ENCODE results near the gene DAPK1. TPM values are rescaled to one million over a fixed set of nuclear protein-coding genes. Genes with fewer than 3 reads are reported as not detected.

DAPK1 gene
- total RNA-seq, 1 donor, result 8.6 TPM

GRCh38 chr9:87572719-87573118 lies 75.1 kb downstream of the DAPK1 start:
- no peak for TF ChIP-seq CTCF (IDR thresholded peaks at IDR 0.05; ENCODE audit: insufficient read depth, low read depth, low read length)
- H3K4me3 ChIP-seq (ENCODE audit: low read depth, low read length), result no peak overlapping the region
- no peak for DNase-seq (ENCODE audit: low read depth)

DNA sequence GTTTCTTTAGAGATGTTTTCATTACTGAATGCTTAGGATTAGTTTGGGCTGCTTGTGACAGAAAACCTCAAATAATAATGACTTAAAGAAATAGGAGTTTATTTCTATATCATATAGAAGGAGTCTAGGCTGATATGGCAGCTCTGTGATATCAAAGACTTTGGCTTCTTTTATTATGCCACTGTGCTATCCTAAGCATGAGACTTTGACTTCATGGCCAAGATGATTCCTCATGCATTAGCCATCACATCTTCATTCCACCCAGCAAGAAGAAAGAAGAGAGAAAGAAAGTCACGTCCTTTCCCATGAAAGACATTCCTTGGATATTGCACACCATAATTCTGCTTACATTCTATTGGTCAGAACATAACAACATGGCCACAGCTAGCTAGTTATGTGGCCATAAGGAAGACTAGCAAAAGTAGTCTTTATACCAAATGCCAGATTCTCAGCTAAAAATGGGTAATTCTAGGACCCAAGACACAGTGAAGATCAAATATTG lies 76.2 kb downstream of the DAPK1 start:
- H3K4me3 ChIP-seq (ENCODE audit: low read depth, low read length), result no peak overlapping the region
- TF ChIP-seq CTCF (IDR thresholded peaks at IDR 0.05; ENCODE audit: insufficient read depth, low read depth, low read length), result no peak

DNA sequence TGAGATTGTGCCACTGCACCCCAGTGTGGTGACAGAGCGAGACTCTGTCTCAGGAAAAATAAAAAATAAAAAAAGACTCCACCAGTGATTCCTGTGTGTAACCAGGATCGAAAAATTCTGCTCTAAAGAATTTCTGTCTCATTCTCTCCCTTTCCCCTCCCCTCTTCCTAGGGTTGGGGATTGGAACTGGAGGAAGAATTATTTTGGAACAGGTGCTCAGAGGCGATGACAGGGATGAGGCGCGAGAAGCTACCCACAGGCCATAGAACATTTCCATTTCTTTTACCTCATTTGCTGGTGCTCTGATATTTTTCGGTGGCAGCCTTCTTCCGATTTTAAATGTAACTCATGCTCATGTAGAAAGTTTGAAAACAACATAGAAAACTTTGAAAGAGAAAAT lies 80.1 kb downstream of the DAPK1 start:
- TF ChIP-seq CTCF (IDR thresholded peaks at IDR 0.05; ENCODE audit: insufficient read depth, low read depth, low read length), result no peak
- no peak overlapping the region for H3K4me3 ChIP-seq (ENCODE audit: low read depth, low read length)
- DNase-seq (ENCODE audit: low read depth), result no peak

More for the DNA sequence above, 76.2 kb downstream of the DAPK1 start:
- DNase-seq (ENCODE audit: low read depth), result no peak

DNA sequence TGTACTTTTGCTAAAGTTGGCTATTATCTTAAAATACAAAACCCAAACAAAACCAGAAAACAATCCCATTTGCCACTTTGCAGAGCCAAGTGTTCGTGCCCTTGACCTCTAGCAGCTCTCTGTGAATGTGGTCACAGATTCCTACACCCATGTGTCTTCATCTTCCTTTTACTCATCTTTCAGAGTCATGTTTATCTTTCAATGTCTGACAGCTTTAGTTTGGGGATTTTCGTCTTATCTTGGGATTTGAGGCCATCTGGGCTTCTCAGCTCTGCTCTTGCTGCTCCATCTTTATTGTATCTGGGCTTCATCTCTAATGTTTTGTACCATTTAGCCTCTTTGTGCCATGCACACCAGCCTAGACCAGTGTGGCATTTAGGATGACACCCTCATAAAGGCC lies 81.0 kb downstream of the DAPK1 start:
- no peak for TF ChIP-seq CTCF (IDR thresholded peaks at IDR 0.05; ENCODE audit: insufficient read depth, low read depth, low read length)
- peak; percentile 88 for DNase-seq (ENCODE audit: low read depth)
- no peak overlapping the region for H3K4me3 ChIP-seq (ENCODE audit: low read depth, low read length)

- DNase-seq (ENCODE audit: low read depth), result no peak
- no peak for TF ChIP-seq CTCF (IDR thresholded peaks at IDR 0.05; ENCODE audit: insufficient read depth, low read depth, low read length)
- no peak overlapping the region for H3K4me3 ChIP-seq (ENCODE audit: low read depth, low read length)
Measured at GRCh38 chr9:87579781-87580541, 82.3 kb downstream of the DAPK1 start.

DNA sequence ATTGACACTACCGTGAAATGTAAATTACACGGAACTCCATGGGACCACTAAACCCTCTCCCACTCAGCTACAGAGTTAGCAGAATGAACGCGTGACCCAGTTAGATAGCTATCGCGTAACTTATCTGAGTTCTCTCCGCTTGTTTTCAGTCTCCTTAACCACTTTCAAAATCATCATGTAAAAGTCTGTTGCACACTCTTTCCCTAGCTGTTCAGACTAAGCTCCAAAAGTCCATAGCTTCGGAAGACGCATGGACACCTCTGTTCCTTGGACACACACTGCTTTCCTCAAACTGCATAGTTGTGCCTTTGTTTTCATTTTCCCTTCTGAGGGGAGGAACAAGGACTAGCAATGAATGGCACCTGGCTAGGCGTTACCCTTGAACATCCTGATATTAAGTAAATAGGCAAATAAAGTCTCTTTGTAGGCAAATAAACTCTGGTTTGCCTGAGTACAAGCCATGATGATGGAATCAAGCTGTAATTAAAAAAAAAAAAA lies 83.3 kb downstream of the DAPK1 start:
- DNase-seq (ENCODE audit: low read depth), result no peak
- TF ChIP-seq CTCF (IDR thresholded peaks at IDR 0.05; ENCODE audit: insufficient read depth, low read depth, low read length), result no peak

More for the DNA sequence above, 83.3 kb downstream of the DAPK1 start:
- H3K4me3 ChIP-seq (ENCODE audit: low read depth, low read length), result no peak overlapping the region
